Body of pancreas (tissue), 4 donors: ENCODE results near the gene HABP2.

ENCODE experiments used
- CTCF ChIP-seq, 7 experiments: fragments of 450-650 bp in 4 of 7; fragments of 200-600 bp in 3 of 7; sonication (generic) in 3 of 7; IDR thresholded peaks; one replicate each; pipeline ENCODE4 v1.5.1; 2016 to 2019; ENCODE audit warnings: antibody characterized with exemption in 7 of 7
- POLR2A ChIP-seq, 3 donors: fragments of 450-650 bp; IDR thresholded peaks; one replicate each; pipeline ENCODE4 v1.6.1; 2016; ENCODE audit warnings: antibody characterized with exemption in 3 of 3, mild to moderate bottlenecking in 2 of 3

GRCh38 chr10:113516061-113516460 is 36.8 kb upstream of the HABP2 start:
- TF ChIP-seq CTCF (IDR thresholded peaks at IDR 0.05), result no peak
- TF ChIP-seq POLR2A (IDR thresholded peaks at IDR 0.05), result no peak
